Lower leg skin (tissue), 3 donors: ENCODE measurements around the gene ASIC1.

Source experiments
- POLR2A ChIP-seq, 2 donors: fragments of 450-650 bp; IDR thresholded peaks; one replicate each; pipeline ENCODE4 v1.6.1; 2016 to 2017; ENCODE audit warnings: antibody characterized with exemption in 2 of 2, mild to moderate bottlenecking in 1 of 2, moderate library complexity in 1 of 2
- TF ChIP-seq, protein P1 (sequence below), 3 donors: fragments of 450-650 bp; IDR thresholded peaks; one replicate each; pipeline ENCODE4 v1.5.1; 2016; ENCODE audit warnings: antibody characterized with exemption in 3 of 3, mild to moderate bottlenecking in 3 of 3, moderate library complexity in 2 of 3

DNA sequence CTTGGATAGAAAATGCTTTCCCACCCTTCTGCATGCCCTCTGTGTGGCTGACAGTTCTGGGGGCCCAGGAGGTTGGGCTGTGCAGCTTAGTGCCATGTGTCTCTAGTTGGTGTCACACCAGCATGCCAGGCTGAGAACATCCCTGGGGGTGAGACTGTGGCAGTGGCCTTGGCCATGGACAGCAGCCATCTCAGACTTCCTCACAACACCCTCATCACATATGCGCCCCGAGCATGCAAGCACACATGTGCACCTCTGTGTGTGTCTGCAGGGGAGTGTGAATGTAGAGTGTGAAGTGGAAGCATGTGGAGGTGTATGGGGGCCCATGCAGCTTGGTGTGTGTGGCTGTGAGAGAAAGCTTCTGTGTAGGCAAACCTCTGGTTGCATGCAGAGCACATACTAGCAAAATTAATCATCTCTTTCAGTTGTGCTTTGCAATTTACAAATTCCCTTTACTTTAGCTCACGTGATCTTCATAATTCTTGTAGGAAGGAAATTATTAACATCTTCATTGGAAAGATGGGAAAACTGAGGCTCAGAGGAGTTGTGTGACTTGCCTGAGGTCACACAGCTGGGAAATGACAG lies 8.4 kb downstream of the ASIC1 start:
- TF ChIP-seq, protein P1, sequence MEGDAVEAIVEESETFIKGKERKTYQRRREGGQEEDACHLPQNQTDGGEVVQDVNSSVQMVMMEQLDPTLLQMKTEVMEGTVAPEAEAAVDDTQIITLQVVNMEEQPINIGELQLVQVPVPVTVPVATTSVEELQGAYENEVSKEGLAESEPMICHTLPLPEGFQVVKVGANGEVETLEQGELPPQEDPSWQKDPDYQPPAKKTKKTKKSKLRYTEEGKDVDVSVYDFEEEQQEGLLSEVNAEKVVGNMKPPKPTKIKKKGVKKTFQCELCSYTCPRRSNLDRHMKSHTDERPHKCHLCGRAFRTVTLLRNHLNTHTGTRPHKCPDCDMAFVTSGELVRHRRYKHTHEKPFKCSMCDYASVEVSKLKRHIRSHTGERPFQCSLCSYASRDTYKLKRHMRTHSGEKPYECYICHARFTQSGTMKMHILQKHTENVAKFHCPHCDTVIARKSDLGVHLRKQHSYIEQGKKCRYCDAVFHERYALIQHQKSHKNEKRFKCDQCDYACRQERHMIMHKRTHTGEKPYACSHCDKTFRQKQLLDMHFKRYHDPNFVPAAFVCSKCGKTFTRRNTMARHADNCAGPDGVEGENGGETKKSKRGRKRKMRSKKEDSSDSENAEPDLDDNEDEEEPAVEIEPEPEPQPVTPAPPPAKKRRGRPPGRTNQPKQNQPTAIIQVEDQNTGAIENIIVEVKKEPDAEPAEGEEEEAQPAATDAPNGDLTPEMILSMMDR (IDR thresholded peaks at IDR 0.05) = no peak
- no peak for TF ChIP-seq POLR2A (IDR thresholded peaks at IDR 0.05)
